Common myeloid progenitor, CD34-positive (primary cell): ENCODE data around the gene CTF1.

Experiments
- CTCF ChIA-PET: fragments of 350-600 bp; sonication (Branson Sonifier 250); formaldehyde crosslinking; loops from one replicate; lab custom pipeline; 2021; ENCODE audit warnings: antibody characterized with exemption; lab: Charles Lee
- POLR2A ChIA-PET: fragments of 350-600 bp; sonication (Branson Sonifier 250); formaldehyde crosslinking; loops from one replicate; lab custom pipeline; 2021; ENCODE audit warnings: antibody characterized with exemption; lab: Charles Lee
- DNase-seq, 3 donors: peaks; one replicate each; pipeline versions ENCODE4 v3.0.0 to v3.0.0-alpha.2; 2013
- H3K27ac ChIP-seq, 2 experiments: 1 replicate in 1 of 2; 2 replicates in 1 of 2; pipeline ENCODE4 v1.7.0; 2013; ENCODE audit warnings: inconsistent platforms in 2 of 2, low read length in 2 of 2, mild to moderate bottlenecking in 2 of 2, low read depth in 1 of 2, moderate library complexity in 1 of 2; ENCODE audit not compliant: severe bottlenecking in 2 of 2, insufficient read depth in 1 of 2, poor library complexity in 1 of 2
- H3K27me3 ChIP-seq, 5 experiments: replicated peaks in 2 of 5; 1 replicate in 3 of 5; 2 replicates in 2 of 5; pipeline versions ENCODE4 v1.6.1 to v1.7.0; 2013; ENCODE audit warnings: low read length in 4 of 5, mild to moderate bottlenecking in 2 of 5, moderate library complexity in 2 of 5, inconsistent platforms in 1 of 5; ENCODE audit not compliant: insufficient read depth in 5 of 5, control insufficient read depth in 4 of 5
- H3K36me3 ChIP-seq, 4 experiments: 1 replicate in 2 of 4; 2 replicates in 2 of 4; pipeline versions ENCODE4 v1.6.1 to v1.7.0; 2013; ENCODE audit warnings: low read length in 3 of 4, control low read depth in 1 of 4, mild to moderate bottlenecking in 1 of 4; ENCODE audit not compliant: control insufficient read depth in 4 of 4, insufficient read depth in 4 of 4
- H3K4me1 ChIP-seq, 4 experiments: 1 replicate in 3 of 4; 2 replicates in 1 of 4; pipeline versions ENCODE4 v1.6.1 to v1.7.1; 2013; ENCODE audit warnings: low read length in 3 of 4, mild to moderate bottlenecking in 3 of 4, control low read depth in 1 of 4, inconsistent platforms in 1 of 4, moderate library complexity in 1 of 4; ENCODE audit not compliant: control insufficient read depth in 4 of 4, insufficient read depth in 4 of 4; ENCODE audit errors: control extremely low read depth in 1 of 4
- H3K4me3 ChIP-seq, 7 experiments: 1 replicate in 4 of 7; 2 replicates in 3 of 7; pipeline versions ENCODE4 v1.5.1 to v1.7.0; 2013; ENCODE audit warnings: mild to moderate bottlenecking in 7 of 7, low read length in 6 of 7, moderate library complexity in 6 of 7, inconsistent platforms in 2 of 7, low read depth in 2 of 7, control low read depth in 1 of 7; ENCODE audit not compliant: insufficient read depth in 4 of 7, control insufficient read depth in 1 of 7; ENCODE audit errors: extremely low read depth in 1 of 7
- H3K9me3 ChIP-seq, 5 experiments: 1 replicate in 4 of 5; 2 replicates in 1 of 5; pipeline versions ENCODE4 v1.6.1 to v1.7.1; 2013; ENCODE audit warnings: low read length in 4 of 5, mild to moderate bottlenecking in 2 of 5, inconsistent platforms in 1 of 5, low read depth in 1 of 5, moderate library complexity in 1 of 5; ENCODE audit not compliant: control insufficient read depth in 4 of 5, insufficient read depth in 2 of 5; ENCODE audit errors: control extremely low read depth in 1 of 5
- WGBS: methylation state at CpG from one replicate; pipeline ENCODE4 v1.1.5; 2013; ENCODE audit not compliant: insufficient coverage; 5-methylcytosine and 5-hydroxymethylcytosine counted together

Gene CTF1

DNA sequence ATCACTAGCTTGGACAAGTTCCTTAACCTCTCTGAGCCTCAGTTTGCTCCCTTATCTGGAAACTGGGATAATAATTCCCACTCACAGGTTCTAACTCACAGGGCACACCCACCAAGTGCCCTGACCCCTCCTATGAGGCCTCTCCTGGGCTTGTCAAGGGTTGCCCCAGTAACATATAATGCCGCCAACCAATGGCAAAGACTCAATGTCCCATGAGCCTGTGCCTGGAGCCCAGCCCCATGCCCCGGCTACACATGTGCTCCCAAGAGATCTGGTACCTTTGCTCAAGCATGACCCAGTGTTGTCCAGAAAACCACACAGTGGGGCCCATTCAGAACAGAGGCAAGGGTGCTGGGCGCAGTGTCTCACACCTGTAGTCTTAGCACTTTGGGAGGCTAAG lies 18.4 kb downstream of the CTF1 start:
- POLR2A ChIA-PET, result no interaction called here

DNA sequence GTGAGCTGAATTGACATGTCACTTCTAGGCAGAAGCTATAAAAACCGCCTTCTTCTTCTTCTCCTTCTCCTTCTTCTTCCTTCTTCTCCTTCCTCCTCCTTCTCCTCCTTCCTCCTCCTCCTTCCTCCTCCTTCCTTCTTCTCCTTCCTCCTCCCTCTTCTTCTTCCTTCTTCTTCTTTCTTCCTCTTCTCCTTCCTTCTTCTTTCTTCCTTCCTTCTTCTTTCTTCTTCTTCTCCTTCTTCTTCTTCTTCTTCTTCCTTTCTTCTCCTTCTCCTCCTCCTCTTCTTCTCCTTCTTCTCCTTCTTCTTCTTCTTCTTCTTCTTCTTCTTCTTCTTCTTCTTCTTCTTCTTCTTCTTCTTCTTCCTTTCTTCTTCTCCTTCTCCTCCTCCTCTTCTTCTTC lies 22.2 kb downstream of the CTF1 start:
- Histone ChIP-seq H3K36me3 (peaks cover 0 to 2% (median 0%) of the 10 kb centered on the region in 4 experiments), H3K27ac (no peak overlapping the region), H3K4me1 (peaks cover 0 to 12% (median 9%) of the 10 kb centered on the region in 4 experiments), H3K4me3 (no peak overlapping the region), H3K9me3 (no peaks in the 10 kb centered on the region), H3K27me3 (no peaks in the 10 kb centered on the region)
- CTCF ChIA-PET, result interaction anchor here (0.7 to 4.8 kb wide), 5 partner anchors 12 to 183 kb away, joined by 3 to 38 read pairs (median 6); no protein-coding TSS in a partner anchor
- POLR2A ChIA-PET, result no interaction called here
- no peak for DNase-seq
- WGBS, result no CpG with 5 or more reads among the region's 1 CpG

More for the DNA sequence above, 18.4 kb downstream of the CTF1 start:
- CTCF ChIA-PET, result interaction anchor here (1.0 to 1.3 kb wide), 5 partner anchors 11 to 97 kb away, joined by 3 read pairs; no protein-coding TSS in a partner anchor
- Histone ChIP-seq H3K27me3 (no peaks in the 10 kb centered on the region), H3K4me1 (peaks cover 0 to 12% (median 8%) of the 10 kb centered on the region in 4 experiments), H3K27ac (no peak overlapping the region), H3K4me3 (no peak overlapping the region), H3K9me3 (no peaks in the 10 kb centered on the region), H3K36me3 (no peaks in the 10 kb centered on the region)
- 97% methylated on average over 3 of the region's 3 CpGs for WGBS
- no peak for DNase-seq

DNA sequence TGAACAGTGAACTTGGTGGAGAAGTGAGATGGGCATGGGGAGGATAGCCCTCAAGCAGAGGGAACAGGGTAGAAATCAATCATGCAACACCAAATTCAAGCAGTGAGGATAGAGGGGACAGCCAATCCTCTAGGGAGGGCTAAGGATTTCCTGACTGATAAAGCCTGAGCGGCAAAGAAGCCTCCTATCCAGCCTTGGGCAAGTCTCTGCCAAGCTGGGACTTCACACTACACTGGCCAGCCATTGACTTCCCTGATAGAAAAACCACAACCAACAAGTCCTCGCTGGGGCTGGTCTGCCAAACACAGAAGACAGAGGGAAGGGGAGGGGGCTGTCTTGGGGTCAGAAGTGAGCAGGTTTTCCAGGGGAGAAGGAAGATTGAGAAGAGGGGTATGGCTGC lies 24.5 kb downstream of the CTF1 start:
- no peaks in the 10 kb centered on the region for H3K27me3 ChIP-seq
- H3K27ac ChIP-seq, result no peak overlapping the region
- H3K4me3 ChIP-seq, result no peak overlapping the region
- DNase-seq, result peak in 2 of 3 donors; percentile 29 to 35
- peaks cover 0 to 27% (median 24%) of the 10 kb centered on the region in 4 experiments for H3K4me1 ChIP-seq
- WGBS, result no CpG with 5 or more reads among the region's 2 CpGs
- ChIA-PET CTCF (interaction anchor here (1.0 to 4.8 kb wide), 7 partner anchors 11 to 153 kb away, joined by 3 to 38 read pairs (median 3); partner anchors contain the start of genes ZNF646 and ZNF668), POLR2A (no interaction called here)
- no peaks in the 10 kb centered on the region for H3K9me3 ChIP-seq
- H3K36me3 ChIP-seq, result peaks cover 0 to 7% (median 4%) of the 10 kb centered on the region in 4 experiments

DNA sequence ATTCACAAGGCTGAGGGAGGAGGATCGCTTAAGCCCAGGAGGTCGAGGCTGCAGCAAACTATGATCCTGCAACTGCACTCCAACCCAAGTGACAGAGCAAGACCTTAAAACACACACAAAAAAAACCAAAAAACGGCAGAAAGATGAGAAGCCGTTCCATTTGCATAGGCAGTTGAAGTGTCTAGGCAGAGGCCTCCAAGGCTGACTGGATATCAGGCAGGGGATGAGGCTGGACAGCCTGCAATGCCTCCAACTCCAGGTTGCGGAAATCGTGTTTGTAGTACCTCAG lies 25.0 kb downstream of the CTF1 start:
- peaks cover 0 to 32% (median 29%) of the 10 kb centered on the region in 4 experiments for H3K4me1 ChIP-seq
- POLR2A ChIA-PET, result no interaction called here
- H3K4me3 ChIP-seq, result peak overlapping the region in 6 of 7 experiments; percentile 82 to 99 (median 92)
- H3K27me3 ChIP-seq, result no peaks in the 10 kb centered on the region
- H3K9me3 ChIP-seq, result no peaks in the 10 kb centered on the region
- CTCF ChIA-PET, result interaction anchor here (1.0 to 4.8 kb wide), 4 partner anchors 13 to 84 kb away, joined by 3 to 38 read pairs (median 4); no protein-coding TSS in a partner anchor
- WGBS, result 0% methylated on average over 4 of the region's 6 CpGs
- H3K36me3 ChIP-seq, result peaks cover 0 to 12% (median 6%) of the 10 kb centered on the region in 4 experiments
- no peak overlapping the region for H3K27ac ChIP-seq
- DNase-seq, result no peak

DNA sequence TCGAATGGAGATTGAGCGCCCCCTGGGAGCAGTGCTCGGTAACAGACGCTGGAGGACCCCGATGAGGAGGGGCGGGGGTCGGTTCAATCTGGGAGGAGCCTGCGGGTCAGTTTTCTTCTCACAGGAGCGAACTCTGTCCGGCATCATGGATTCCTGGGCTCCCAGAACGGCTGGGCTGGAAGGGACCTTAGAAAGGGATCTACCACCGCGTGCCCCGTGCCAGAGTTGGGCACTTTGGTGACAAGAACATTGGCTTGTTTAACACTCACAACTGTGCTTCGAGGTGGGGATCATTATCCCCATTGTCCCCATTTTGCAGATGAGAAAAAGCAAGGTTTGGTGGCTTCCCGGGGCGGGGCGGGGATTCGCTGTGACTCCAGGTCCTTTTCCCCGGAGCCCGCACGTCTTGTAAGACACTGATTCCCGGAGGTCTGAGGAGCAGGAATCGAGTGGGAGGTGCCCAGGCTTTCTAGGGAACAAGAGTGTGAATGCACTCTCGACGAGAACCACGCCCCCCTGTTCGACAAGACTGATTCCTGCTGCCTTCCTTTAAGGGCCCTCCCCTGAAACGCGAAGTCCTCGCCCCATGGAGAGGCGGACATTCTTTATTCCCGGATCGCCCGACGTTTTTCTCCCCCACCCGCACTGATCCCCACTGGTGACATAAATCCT lies 25.5 kb downstream of the CTF1 start:
- ChIA-PET POLR2A (no interaction called here), CTCF (interaction anchor here (0.7 to 4.8 kb wide), 4 partner anchors 13 to 77 kb away, joined by 3 to 38 read pairs (median 4); no protein-coding TSS in a partner anchor)
- Histone ChIP-seq H3K27ac (peak overlapping the region in 1 of 2 experiments; percentile 72), H3K4me3 (peak overlapping the region; percentile 82 to 99 (median 92)), H3K27me3 (no peaks in the 10 kb centered on the region), H3K36me3 (peaks cover under 1 to 17% (median 9%) of the 10 kb centered on the region in 4 experiments), H3K4me1 (peaks cover 0 to 33% (median 30%) of the 10 kb centered on the region in 4 experiments), H3K9me3 (no peaks in the 10 kb centered on the region)
- DNase-seq, result peak; percentile 93 to 97 (median 95)
- under 1% methylated on average over 30 of the region's 37 CpGs for WGBS

DNA sequence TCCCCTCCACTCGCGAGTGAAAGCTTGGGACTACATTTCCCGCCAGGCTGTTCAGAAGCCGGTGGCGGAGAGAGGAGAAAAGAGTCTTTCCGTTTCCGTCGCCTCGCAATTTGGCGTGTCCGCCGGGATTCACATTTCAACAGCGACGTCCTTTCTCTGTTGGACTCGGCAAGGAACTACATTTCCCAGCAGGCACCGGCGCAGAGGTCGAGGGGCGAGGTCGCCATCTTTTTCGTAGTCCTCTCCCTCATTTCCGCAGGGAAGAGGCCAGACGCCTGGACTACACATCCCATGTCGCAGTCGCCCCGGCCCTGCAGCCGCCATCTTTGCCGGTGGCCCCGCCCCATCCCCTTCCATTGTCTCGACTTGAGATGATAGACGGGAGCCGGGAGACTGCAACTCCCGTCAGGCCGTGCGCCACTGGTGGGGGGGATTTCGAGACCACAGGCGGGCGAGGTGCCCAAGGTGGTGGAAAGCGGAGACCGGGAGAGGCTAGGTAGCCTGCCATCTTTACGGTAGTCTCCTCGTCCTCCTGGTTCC lies 26.1 kb downstream of the CTF1 start:
- POLR2A ChIA-PET, result no interaction called here

More for the DNA sequence above, 26.1 kb downstream of the CTF1 start:
- H3K36me3 ChIP-seq, result peaks cover 4 to 23% (median 13%) of the 10 kb centered on the region in 4 experiments
- CTCF ChIA-PET, result interaction anchor here (0.7 to 1.3 kb wide), 2 partner anchors 21 to 78 kb away, joined by 3 to 5 read pairs; no protein-coding TSS in a partner anchor
- H3K9me3 ChIP-seq, result no peaks in the 10 kb centered on the region
- WGBS, result 0% methylated on average over 19 of the region's 42 CpGs
- H3K27ac ChIP-seq, result peak overlapping the region; percentile 94 to 96
- peaks cover 0 to 33% (median 30%) of the 10 kb centered on the region in 4 experiments for H3K4me1 ChIP-seq
- DNase-seq, result peak; percentile 100
- peak overlapping the region; percentile 82 to 100 (median 93) for H3K4me3 ChIP-seq
- H3K27me3 ChIP-seq, result no peaks in the 10 kb centered on the region
